Body of pancreas (tissue), 4 donors: ENCODE results near the gene NEMF. TPM values are rescaled to one million over a fixed set of nuclear protein-coding genes. Genes with fewer than 3 reads are reported as not detected.
A peak's percentile ranks its signal among the peaks of the same experiment; 100 is the strongest.

Experiments
- ATAC-seq: fragments of 150-250 bp; one replicate; pipeline ENCODE4 v1.9.1; 2016
- DNase-seq, 4 donors: peaks; one replicate each; pipeline ENCODE4 v3.0.0-alpha.2; 2019
- H3K27ac ChIP-seq, 4 donors: fragments of 200-600 bp; sonication (generic); 1 replicate in 3 of 4; 2 replicates in 1 of 4; pipeline versions ENCODE4 v1.5.1 to v1.6.1; 2016 to 2019; ENCODE audit warnings: mild to moderate bottlenecking in 1 of 4, mixed read lengths in 1 of 4, moderate library complexity in 1 of 4
- H3K27me3 ChIP-seq, 2 donors: fragments of 200-600 bp; sonication (generic); one replicate each; pipeline ENCODE4 v1.6.0; 2016; ENCODE audit warnings: mild to moderate bottlenecking in 1 of 2
- H3K36me3 ChIP-seq, 2 donors: fragments of 200-600 bp; sonication (generic); replicated peaks in 1 of 2; 2 replicates each; pipeline ENCODE4 v1.5.1; 2016; ENCODE audit warnings: low read depth in 2 of 2; ENCODE audit not compliant: insufficient read depth in 1 of 2
- H3K4me1 ChIP-seq: fragments of 200-600 bp; sonication (generic); one replicate; pipeline ENCODE4 v1.6.0; 2016
- H3K4me3 ChIP-seq, 2 donors: fragments of 200-600 bp; sonication (generic); 1 replicate in 1 of 2; 2 replicates in 1 of 2; pipeline ENCODE4 v1.5.1; 2016 to 2019
- H3K9me3 ChIP-seq, 3 donors: fragments of 200-600 bp; sonication (generic); 1 replicate in 2 of 3; 2 replicates in 1 of 3; pipeline ENCODE4 v1.5.1; 2016
- POLR2A ChIP-seq, 3 donors: fragments of 450-650 bp; IDR thresholded peaks; one replicate each; pipeline ENCODE4 v1.6.1; 2016; ENCODE audit warnings: antibody characterized with exemption in 3 of 3, mild to moderate bottlenecking in 2 of 3
- WGBS, 2 donors: methylation state at CpG; one replicate each; pipeline ENCODE4 v1.1.5; 2017; 5-methylcytosine and 5-hydroxymethylcytosine counted together
- intact Hi-C: fragments of 100-400 bp; cut with DNase I; formaldehyde crosslinking; loops from one replicate; pipeline ENCODE4 v1.15.1; 2023
- total RNA-seq, 2 donors: library from RNA; depleted of rRNA; stranded (reverse); fragments of >200 nt; gene quantifications; one replicate each; pipeline ENCODE4 v1.1.0, GENCODE V29; 2016
- TF ChIP-seq, protein P1 (sequence below), 7 experiments: fragments of 450-650 bp in 4 of 7; fragments of 200-600 bp in 3 of 7; sonication (generic) in 3 of 7; IDR thresholded peaks; one replicate each; pipeline ENCODE4 v1.5.1; 2016 to 2019; ENCODE audit warnings: antibody characterized with exemption in 7 of 7

Gene NEMF
- total RNA-seq, 2 donors from 2014 or later: 56.3 to 106 TPM

DNA sequence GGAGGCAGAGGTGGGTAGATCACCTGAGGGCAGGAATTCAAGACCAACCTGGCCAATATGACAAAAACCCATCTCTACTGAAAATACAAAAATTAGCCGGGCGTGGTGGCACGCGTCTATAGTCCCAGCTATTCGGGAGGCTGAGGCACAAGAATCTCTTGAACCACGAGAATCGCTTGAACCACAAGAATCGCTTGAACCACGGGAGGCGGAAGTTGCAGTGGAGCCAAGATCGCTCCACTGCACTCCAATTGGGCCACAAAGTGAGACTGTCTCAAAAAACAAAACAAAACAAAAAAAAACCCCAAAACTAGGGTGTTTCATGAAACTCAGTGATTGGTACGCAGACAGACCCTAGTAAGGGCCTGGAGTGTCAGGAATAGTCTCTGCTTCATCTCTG lies 33.9 kb upstream of the NEMF start:
- H3K27ac ChIP-seq: no peak overlapping the region
- H3K4me3 ChIP-seq: no peak overlapping the region
- ATAC-seq (no peak), DNase-seq (no peak)
- TF ChIP-seq, protein P1, sequence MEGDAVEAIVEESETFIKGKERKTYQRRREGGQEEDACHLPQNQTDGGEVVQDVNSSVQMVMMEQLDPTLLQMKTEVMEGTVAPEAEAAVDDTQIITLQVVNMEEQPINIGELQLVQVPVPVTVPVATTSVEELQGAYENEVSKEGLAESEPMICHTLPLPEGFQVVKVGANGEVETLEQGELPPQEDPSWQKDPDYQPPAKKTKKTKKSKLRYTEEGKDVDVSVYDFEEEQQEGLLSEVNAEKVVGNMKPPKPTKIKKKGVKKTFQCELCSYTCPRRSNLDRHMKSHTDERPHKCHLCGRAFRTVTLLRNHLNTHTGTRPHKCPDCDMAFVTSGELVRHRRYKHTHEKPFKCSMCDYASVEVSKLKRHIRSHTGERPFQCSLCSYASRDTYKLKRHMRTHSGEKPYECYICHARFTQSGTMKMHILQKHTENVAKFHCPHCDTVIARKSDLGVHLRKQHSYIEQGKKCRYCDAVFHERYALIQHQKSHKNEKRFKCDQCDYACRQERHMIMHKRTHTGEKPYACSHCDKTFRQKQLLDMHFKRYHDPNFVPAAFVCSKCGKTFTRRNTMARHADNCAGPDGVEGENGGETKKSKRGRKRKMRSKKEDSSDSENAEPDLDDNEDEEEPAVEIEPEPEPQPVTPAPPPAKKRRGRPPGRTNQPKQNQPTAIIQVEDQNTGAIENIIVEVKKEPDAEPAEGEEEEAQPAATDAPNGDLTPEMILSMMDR (IDR thresholded peaks at IDR 0.05): no peak
- no peak for TF ChIP-seq POLR2A (IDR thresholded peaks at IDR 0.05)
- H3K4me1 ChIP-seq: peaks cover under 1% of the 10 kb centered on the region
- WGBS, 2 donors: 87 to 92% methylated on average over 12 of the region's 12 CpGs
- no peaks in the 10 kb centered on the region for H3K27me3 ChIP-seq
- H3K36me3 ChIP-seq: no peaks in the 10 kb centered on the region
- H3K9me3 ChIP-seq: no peaks in the 10 kb centered on the region
- intact Hi-C loops: no loop called here

DNA sequence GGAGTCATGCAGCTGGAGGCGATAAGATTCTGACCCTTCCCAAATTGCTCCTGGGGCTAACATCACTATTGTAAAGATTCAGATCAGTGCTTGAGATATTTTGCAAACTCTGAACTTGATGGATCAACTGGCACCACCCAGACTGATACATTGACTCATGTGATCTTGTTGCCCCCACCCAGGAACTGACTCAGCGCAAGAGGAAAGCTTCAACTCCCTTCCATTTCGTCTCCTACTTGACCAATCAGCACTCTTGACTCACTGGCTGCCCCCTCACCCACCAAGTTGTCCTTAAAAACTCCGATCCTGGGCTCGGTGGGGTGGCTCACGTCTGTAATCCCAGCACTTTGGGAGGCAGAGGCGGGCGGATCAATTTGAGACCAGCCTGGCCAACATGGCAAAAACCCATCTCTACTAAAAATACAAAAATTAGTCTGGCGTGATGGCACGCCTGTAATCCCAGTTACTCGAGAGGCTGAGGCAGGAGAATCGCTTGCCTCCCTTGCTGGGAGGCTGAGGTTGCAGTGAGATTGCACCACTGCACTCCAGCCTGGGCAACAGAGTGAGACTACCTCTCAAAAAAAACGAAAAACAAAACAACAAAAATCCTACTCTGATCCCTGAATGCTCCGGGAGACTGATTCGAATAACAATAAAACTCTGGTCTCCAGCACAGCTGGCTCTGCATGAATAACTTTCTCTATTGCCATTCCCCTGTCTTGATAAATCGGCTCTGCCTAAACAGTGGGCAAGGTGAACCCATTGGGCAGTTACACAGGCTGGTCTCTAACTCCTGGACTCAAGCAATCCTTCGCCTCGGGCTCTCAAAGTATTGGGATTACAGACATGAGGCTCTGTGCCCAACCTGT lies 30.5 kb upstream of the NEMF start:
- no peaks in the 10 kb centered on the region for H3K9me3 ChIP-seq
- H3K4me3 ChIP-seq: no peak overlapping the region
- no peak overlapping the region for H3K27ac ChIP-seq
- no peak for ATAC-seq
- no peak for TF ChIP-seq POLR2A (IDR thresholded peaks at IDR 0.05)
- H3K27me3 ChIP-seq: no peaks in the 10 kb centered on the region
- intact Hi-C loops: no loop called here
- no peaks in the 10 kb centered on the region for H3K36me3 ChIP-seq
- no peak for DNase-seq
- H3K4me1 ChIP-seq: no peaks in the 10 kb centered on the region
- WGBS, 2 donors: 86 to 88% methylated on average over 18 of the region's 18 CpGs

DNA sequence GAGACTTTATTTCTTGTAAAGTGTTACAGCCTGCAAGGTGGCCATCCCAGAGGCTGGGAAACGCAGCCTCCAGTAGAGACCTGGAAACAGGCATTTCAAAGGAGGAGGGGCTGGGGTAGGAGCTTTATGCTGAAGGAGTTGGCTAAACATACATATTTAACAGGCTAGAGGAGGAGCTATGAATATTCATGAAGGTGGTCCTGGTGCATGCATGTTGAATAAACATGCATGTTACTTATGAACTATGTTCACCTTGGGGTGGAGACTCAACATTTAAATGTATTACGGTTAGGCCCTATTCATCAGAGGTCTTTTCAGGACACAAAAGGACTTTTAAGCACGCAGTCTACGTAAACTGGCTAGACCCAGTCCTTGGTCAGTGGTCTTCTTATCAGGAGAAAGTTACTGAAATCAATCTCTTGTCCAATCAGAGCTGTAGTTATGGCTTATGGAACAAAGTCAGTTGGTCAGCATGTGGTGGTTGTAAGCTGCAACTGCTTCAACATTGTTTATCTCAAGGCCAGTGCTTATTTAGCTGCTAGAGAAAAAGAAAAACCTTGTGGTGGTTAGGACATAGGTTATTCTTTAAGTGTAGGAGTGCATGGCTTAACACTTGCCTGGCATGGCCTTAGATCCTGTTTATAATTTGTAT lies 28.9 kb upstream of the NEMF start:
- TF ChIP-seq, protein P1 (IDR thresholded peaks at IDR 0.05): no peak
- TF ChIP-seq POLR2A (IDR thresholded peaks at IDR 0.05): no peak
- no peaks in the 10 kb centered on the region for H3K9me3 ChIP-seq
- H3K27me3 ChIP-seq: no peaks in the 10 kb centered on the region
- 69 to 72% methylated on average over 4 of the region's 4 CpGs for whole genome bisulfite sequencing, 2 donors
- no peak overlapping the region for H3K27ac ChIP-seq
- intact Hi-C loops: no loop called here
- no peaks in the 10 kb centered on the region for H3K36me3 ChIP-seq
- no peak for ATAC-seq
- H3K4me3 ChIP-seq: no peak overlapping the region
- no peak for DNase-seq
- H3K4me1 ChIP-seq: no peaks in the 10 kb centered on the region

DNA sequence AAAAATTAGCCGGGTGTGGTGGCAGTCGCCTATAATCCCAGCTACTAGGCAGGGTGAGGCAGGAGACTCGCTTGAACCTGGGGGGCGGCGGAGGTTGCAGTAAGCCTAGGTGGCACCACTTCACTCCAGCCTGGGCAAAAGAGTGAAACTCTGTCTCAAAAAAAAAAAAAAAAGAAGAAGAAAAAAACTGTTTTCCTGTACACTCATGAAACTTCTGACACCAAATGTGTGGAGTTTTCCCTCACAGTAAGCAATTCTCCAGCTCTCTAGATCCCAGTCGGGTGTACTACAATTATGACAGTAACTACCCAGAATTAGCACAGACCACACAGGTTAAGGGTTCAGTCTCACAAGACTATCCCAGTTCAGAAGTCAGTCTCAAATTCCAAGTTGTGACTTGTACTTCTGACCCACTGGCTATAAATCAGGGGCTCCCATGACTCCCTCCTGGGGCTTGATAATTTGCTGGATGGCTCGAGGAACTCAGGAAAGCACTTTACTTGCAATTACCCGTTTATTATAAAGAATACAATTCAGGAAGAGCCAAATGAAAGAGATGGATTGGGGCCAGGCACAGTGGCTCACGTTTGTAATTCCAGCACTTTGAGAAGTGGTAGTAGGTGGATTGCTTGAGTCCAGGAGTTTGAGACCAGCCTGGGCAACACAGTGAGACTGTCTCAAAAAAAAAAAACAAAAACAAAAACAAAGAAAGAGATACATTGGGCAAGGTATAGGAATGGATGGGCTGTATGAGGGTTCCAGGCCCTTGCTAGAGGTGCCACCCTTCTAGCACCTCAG lies 27.9 kb upstream of the NEMF start:
- intact Hi-C loops: no loop called here
- H3K4me3 ChIP-seq: no peak overlapping the region
- H3K27me3 ChIP-seq: no peaks in the 10 kb centered on the region
- no peaks in the 10 kb centered on the region for H3K36me3 ChIP-seq
- TF ChIP-seq, protein P1 (IDR thresholded peaks at IDR 0.05): no peak
- H3K27ac ChIP-seq: no peak overlapping the region
- ATAC-seq (no peak), DNase-seq (no peak)
- 56 to 79% methylated on average over 9 of the region's 9 CpGs for WGBS, 2 donors
- no peaks in the 10 kb centered on the region for H3K4me1 ChIP-seq
- no peaks in the 10 kb centered on the region for H3K9me3 ChIP-seq

DNA sequence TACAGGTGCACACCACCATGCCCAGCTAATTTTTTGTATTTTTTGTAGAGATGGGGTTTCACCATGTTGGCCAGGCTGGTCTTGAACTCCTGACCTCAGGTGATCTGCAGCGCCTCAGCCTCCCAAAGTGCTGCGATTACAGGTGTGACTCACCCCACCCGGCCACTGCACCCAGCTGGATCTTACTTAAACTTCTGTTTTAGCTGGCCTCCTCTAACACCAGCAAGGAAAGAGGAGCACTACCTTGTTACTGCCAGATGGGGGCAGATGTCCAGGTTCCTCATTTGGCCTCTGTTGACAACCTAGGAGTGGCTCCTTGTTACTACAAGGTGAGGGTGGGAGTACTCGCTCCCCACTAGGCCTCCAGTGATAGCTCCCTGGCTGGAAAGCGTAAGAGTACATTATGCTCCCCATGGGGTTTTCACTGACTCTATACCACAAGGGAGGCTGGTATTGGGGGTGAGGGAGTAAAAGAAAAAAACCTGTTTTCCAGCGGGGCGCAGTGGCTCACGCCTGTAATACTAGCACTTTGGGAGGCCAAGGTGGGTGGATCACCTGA lies 27.1 kb upstream of the NEMF start:
- Histone ChIP-seq H3K36me3 (no peaks in the 10 kb centered on the region), H3K9me3 (no peaks in the 10 kb centered on the region), H3K27ac (no peak overlapping the region), H3K27me3 (no peaks in the 10 kb centered on the region), H3K4me3 (no peak overlapping the region), H3K4me1 (no peaks in the 10 kb centered on the region)
- DNase-seq (peak; percentile 49 to 60 (median 56)), ATAC-seq (peak; percentile 89)
- WGBS, 2 donors: 56 to 63% methylated on average over 8 of the region's 8 CpGs
- intact Hi-C loops: no loop called here
- TF ChIP-seq, protein P1 (IDR thresholded peaks at IDR 0.05): peak; percentile 31 to 65 (median 51)
- no peak for TF ChIP-seq POLR2A (IDR thresholded peaks at IDR 0.05)
